Measurements from ENCODE around the gene OR51B4. TPM values are rescaled to one million over a fixed set of nuclear protein-coding genes. Genes with fewer than 3 reads are reported as not detected.

Gene OR51B4
- total RNA-seq, 1 donor: 0.18 TPM

DNA sequence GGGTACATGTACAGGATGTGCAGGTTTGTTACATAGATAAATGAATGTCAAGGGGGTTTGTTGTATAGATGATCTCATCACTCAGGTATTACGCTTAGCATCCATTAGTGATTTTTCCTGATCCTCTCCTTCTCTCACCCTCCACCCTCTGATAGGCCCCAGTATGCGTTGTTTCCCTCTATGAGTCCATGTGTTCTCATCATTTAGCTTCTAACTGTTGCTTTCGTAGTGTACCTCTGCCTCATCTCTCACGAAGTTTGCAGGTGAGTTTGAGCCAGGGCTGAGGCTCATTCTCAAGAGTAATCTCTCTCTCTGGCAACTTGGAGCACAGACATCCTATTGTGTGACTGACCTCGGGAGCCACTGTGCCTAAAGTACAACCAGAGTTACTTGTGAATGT is 27.4 kb downstream of the OR51B4 start:
- H3K4me3 ChIP-seq (ENCODE audit: low read depth, low read length): no peak overlapping the region
- no peak for DNase-seq (ENCODE audit: low read depth)
- TF ChIP-seq, protein P1, sequence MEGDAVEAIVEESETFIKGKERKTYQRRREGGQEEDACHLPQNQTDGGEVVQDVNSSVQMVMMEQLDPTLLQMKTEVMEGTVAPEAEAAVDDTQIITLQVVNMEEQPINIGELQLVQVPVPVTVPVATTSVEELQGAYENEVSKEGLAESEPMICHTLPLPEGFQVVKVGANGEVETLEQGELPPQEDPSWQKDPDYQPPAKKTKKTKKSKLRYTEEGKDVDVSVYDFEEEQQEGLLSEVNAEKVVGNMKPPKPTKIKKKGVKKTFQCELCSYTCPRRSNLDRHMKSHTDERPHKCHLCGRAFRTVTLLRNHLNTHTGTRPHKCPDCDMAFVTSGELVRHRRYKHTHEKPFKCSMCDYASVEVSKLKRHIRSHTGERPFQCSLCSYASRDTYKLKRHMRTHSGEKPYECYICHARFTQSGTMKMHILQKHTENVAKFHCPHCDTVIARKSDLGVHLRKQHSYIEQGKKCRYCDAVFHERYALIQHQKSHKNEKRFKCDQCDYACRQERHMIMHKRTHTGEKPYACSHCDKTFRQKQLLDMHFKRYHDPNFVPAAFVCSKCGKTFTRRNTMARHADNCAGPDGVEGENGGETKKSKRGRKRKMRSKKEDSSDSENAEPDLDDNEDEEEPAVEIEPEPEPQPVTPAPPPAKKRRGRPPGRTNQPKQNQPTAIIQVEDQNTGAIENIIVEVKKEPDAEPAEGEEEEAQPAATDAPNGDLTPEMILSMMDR (IDR thresholded peaks at IDR 0.05; ENCODE audit: insufficient read depth, low read length): no peak

DNA sequence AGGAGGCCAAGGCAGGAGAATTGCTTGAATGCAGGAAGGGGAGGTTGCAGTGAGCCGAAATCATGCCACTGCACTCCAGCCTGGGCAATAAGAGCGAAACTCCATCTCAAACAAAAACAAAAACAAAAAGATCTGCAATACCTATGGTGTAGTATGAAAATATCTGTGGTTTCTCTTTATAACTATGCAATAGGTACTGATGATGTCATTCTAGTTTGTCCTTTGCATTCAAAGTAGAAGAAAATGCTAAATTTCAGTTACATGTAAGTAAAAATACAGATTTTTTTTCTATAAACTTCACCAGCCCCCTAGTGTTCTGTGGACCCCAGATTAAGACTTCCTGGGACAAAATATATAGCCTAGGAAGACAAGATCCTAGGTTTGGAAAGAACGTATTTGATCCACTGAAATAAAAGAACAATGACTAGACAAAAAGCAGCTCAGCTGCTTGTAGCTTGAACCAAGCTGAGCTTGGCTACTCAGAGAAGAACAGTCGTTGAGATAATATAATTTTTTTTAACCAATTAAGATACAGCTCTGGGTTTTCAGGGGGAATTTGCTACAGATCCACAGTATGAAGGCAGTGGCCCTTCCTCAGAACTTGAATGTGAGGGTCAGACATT is 29.2 kb downstream of the OR51B4 start:
- no peak overlapping the region for H3K4me3 ChIP-seq (ENCODE audit: low read depth, low read length)
- TF ChIP-seq, protein P1 (IDR thresholded peaks at IDR 0.05; ENCODE audit: insufficient read depth, low read length): no peak
- DNase-seq (ENCODE audit: low read depth): no peak

DNA sequence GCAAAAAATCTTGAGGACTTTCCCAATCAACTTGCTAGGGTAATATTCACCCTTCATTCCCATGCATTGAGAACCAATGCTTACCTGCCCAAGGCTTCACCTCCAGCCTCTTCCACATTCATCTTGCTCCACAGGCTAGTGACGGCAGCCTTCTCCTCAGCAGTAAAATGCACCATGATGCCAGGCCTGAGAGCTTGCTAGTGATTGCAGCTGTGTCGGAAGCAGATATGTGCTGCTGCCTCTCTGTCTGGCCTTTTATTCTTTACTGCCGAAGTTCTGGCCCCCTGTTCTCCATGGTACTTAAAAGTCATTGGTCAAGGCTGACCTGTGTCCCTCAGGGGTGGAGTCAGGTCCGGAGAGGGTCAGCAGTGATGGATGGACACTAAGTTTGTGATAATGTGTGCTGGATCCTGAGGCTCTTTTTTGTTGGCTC is 32.0 kb downstream of the OR51B4 start, which contains the start of gene HBE1:
Gene HBE1 (minus strand): TSS at position 231 of the 433 bp plus-strand sequence. CDS start 55 bp downstream, at position 176.
- TF ChIP-seq, protein P1 (IDR thresholded peaks at IDR 0.05; ENCODE audit: insufficient read depth, low read length): no peak
- H3K4me3 ChIP-seq (ENCODE audit: low read depth, low read length): no peak within 1 kb of the TSS
- no peak for DNase-seq (ENCODE audit: low read depth)

DNA sequence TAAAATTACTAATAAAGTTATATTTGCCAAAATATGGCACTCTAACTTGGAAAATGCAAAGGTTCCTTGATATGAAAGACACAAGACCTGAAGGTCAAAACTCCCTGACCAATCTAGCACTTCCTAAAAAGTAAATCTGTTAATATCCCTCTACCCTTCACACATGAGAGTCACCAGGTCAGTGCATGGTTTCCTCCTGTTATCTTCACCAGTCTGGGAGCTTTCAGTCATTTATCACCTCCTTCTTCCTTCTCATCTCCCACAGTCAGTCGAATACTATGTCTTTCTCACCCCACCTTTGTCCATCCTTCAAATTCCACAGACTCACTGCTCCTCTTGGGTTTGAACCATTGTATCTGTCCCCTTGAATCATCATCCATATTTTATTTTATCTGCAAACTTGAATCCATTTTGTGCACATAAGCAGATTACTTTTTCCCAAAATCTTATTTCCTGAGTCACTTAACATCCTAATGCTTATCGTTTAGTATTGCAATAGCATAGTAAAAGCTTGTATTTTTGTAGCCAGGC is 34.6 kb downstream of the OR51B4 start:
- DNase-seq (ENCODE audit: low read depth): no peak
- TF ChIP-seq, protein P1 (IDR thresholded peaks at IDR 0.05; ENCODE audit: insufficient read depth, low read length): no peak
- no peak overlapping the region for H3K4me3 ChIP-seq (ENCODE audit: low read depth, low read length)

DNA sequence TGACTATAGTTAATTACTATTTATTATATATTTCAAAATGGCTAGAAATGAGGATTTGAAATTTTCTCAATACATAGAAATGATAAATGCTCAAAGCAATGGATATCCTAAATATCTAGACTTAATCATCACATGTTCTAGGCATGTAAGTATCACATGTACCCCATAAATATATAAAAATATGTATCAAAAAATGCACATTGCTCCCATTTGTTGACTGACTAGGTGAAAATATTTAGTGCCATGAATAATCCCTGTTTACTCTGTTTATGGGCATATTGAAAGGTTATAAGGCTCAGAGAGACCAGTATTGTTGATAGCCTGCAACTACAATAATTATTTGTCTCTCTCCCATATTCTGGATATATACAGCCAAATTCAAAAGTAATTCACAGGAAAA is 35.1 kb downstream of the OR51B4 start:
- TF ChIP-seq, protein P1 (IDR thresholded peaks at IDR 0.05; ENCODE audit: insufficient read depth, low read length): no peak
- no peak overlapping the region for H3K4me3 ChIP-seq (ENCODE audit: low read depth, low read length)
- DNase-seq (ENCODE audit: low read depth): no peak

DNA sequence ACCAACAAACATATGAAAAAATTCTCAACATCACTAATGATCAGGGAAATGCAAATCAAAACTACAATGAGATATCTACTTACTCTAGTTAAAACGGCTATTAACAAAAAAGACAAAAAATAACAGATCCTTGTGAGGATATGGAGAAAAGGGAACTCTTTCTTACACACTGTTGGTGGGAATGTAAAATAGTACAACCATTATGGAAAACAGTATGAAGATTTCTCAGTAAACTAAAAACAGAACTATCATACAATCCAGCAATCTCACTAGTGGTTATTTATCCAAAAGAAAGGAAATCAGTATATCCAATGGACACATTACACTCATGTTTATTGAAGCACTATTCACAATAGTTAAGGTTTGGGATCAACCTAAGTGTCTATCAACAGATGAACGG is 35.9 kb downstream of the OR51B4 start:
- no peak overlapping the region for H3K4me3 ChIP-seq (ENCODE audit: low read depth, low read length)
- TF ChIP-seq, protein P1 (IDR thresholded peaks at IDR 0.05; ENCODE audit: insufficient read depth, low read length): no peak
- no peak for DNase-seq (ENCODE audit: low read depth)

Measured in fibroblast of the aortic adventitia (primary cell).